ENCODE measurements around the gene TBC1D3K.
"Not testable (repeated sequence)": the region's sequence is repeated elsewhere in the genome, so short reads cannot be mapped to it uniquely, and the experiment has no call there.

TBC1D3K gene

GRCh38 chr17:37924115-37924514, at the start of gene TBC1D3K:
TSS of gene TBC1D3K (plus strand) at chr17:37924415. CDS start at chr17:37926000, 1,585 bp downstream.
- DNase-seq (ENCODE audit: low read depth in 2 of 2): not testable (repeated sequence)

GRCh38 chr17:37884516-37884915, 39.7 kb upstream of the TBC1D3K start:
- DNase-seq (ENCODE audit: low read depth in 2 of 2): no peak

- no peak for DNase-seq (ENCODE audit: low read depth in 2 of 2)
These were observed 39.1 kb upstream of the TBC1D3K start for GRCh38 chr17:37885136-37885535.

GRCh38 chr17:37888881-37889280, 35.3 kb upstream of the TBC1D3K start:
- no peak for DNase-seq (ENCODE audit: low read depth in 2 of 2)

- DNase-seq (ENCODE audit: low read depth in 2 of 2): not testable (repeated sequence)
These were observed 27.3 kb upstream of the TBC1D3K start for GRCh38 chr17:37896961-37897360.

All from stimulated activated CD4-positive, alpha-beta T cell treated with anti-CD3 and anti-CD28 coated beads, Interleukin-12 subunit alpha, Interleukin-12 subunit beta, amount 100 ng/mL, for 24 hours (primary cell).